ENCODE results near the gene MAPRE2.

The MAPRE2 gene

DNA sequence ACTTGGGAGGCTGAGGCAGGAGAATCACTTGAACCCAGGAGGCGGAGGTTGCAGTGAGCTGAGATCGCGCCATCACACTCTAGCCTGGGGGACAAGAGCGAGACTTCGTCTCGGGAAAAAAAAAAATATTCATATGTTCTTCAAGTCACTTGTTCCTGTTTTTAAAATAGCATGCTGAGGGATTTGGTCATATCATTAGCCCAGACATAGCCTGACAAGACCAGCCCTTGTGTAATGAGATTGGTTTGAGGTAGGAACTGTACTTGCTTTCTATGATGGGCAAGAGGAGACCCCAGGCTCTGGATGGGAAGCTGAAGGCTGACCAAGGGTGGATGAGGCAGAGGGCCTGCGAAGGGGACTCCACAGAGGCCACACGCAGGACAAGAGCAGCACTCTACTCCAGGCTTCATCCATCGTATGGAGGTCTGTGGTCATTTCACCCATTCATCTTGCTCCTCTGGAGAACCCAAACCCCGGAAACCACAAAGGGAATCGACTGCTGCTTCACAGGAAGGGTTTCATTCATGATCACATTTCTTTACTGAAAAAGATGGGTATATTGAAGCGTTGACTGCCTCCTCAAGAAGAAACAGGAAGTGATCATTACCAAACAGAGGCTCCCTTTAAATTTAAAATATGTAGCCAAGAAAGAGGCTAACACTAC lies 112.5 kb downstream of the MAPRE2 start:
- no CpG with 5 or more reads among the region's 12 CpGs for whole genome bisulfite sequencing, 2 donors (ENCODE audit: extremely low coverage in 2 of 2, insufficient read length in 2 of 2, insufficient replicate concordance in 1 of 2)
- H3K9ac ChIP-seq (ENCODE audit: low read depth, low read length, poor library complexity): no peak overlapping the region
- H3K9me3 ChIP-seq (replicated peaks in 1 of 2; ENCODE audit: control insufficient read depth in 2 of 2, insufficient read depth in 1 of 2, low read depth in 1 of 2, low read length in 2 of 2): no peaks in the 10 kb centered on the region
- no peak for DNase-seq (ENCODE audit: low spot score)
- H3K27ac ChIP-seq (replicated peaks; ENCODE audit: low read length): no peak overlapping the region
- H4K8ac ChIP-seq (ENCODE audit: low read depth, low read length): no peak overlapping the region
- no peaks in the 10 kb centered on the region for H3K79me1 ChIP-seq (ENCODE audit: low read depth, low read length)
- H3K14ac ChIP-seq (ENCODE audit: low read length): no peak overlapping the region
- H3K4me1 ChIP-seq (ENCODE audit: control insufficient read depth in 2 of 2, insufficient read depth in 1 of 2, low read depth in 1 of 2, low read length in 2 of 2): peaks cover 0 to 2% of the 10 kb centered on the region in 2 donors
- no peak overlapping the region for H3K4ac ChIP-seq (ENCODE audit: low read length)
- H4K91ac ChIP-seq (ENCODE audit: low read depth, low read length, poor library complexity): no peak overlapping the region
- no peaks in the 10 kb centered on the region for H3K36me3 ChIP-seq (replicated peaks in 1 of 2; ENCODE audit: control insufficient read depth in 2 of 2, insufficient read depth in 2 of 2, low read length in 2 of 2)
- H3K4me2 ChIP-seq (ENCODE audit: insufficient read depth, low read length, poor library complexity, severe bottlenecking): no peak overlapping the region
- no peak overlapping the region for H2BK12ac ChIP-seq (ENCODE audit: low read length)
- no peak overlapping the region for H2BK120ac ChIP-seq (ENCODE audit: low read depth, low read length)
- H3K18ac ChIP-seq (ENCODE audit: low read length): no peak overlapping the region
- no peak overlapping the region for H2AFZ ChIP-seq (ENCODE audit: low read length)
- H3K27me3 ChIP-seq (ENCODE audit: control insufficient read depth in 3 of 3, insufficient read depth in 3 of 3, low read depth in 1 of 3, low read length in 3 of 3): no peaks in the 10 kb centered on the region
- no peak overlapping the region for H3K4me3 ChIP-seq (ENCODE audit: low read length in 2 of 2)
- no peak overlapping the region for H2BK5ac ChIP-seq (ENCODE audit: low read length)
- H2AK5ac ChIP-seq (ENCODE audit: low read depth, low read length): no peak overlapping the region
- H2BK15ac ChIP-seq (ENCODE audit: low read length): no peak overlapping the region
- H3K23ac ChIP-seq (ENCODE audit: low read depth, low read length, poor library complexity): peak overlapping the region; percentile 5

DNA sequence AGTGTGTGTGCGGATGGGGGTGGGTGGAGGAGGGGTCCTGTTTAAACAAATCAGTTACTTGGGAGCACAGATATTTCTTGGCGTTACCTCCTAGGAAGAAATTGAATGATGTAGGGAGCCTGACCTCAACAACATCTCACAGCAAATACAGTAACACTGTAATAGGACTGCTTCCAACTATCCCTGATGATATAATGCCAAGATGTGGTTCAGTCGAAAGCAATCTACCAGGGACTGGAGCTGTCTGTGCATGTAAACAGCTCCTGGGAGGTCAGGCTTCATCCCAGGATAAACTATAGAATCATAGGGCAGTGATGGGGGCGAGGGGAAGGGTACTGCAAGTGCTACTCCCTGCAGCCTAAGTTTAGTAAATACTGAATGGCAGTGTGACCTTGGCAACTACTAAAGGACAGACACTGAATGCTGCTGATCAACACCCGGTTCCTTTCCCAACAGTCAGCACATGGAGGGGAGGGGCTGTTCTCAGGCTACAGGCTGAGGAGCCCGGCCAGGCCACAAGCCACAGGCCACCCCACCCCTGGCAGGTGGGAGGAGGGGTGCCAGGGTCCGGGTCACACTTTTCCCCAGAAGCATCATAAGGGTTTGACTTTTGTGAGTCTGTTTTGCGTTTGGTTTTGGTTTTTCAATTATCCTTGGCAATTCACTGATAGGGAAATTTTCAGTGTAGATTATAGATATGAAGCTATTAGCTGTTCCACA lies 114.3 kb downstream of the MAPRE2 start:
- no peak overlapping the region for H2AK5ac ChIP-seq (ENCODE audit: low read depth, low read length)
- no peak overlapping the region for H3K4me3 ChIP-seq (ENCODE audit: low read length in 2 of 2)
- H3K4me1 ChIP-seq (ENCODE audit: control insufficient read depth in 2 of 2, insufficient read depth in 1 of 2, low read depth in 1 of 2, low read length in 2 of 2): peaks cover 0 to 2% of the 10 kb centered on the region in 2 donors
- H3K27ac ChIP-seq (replicated peaks; ENCODE audit: low read length): no peak overlapping the region
- H3K9ac ChIP-seq (ENCODE audit: low read depth, low read length, poor library complexity): no peak overlapping the region
- WGBS, 2 donors (ENCODE audit: extremely low coverage in 2 of 2, insufficient read length in 2 of 2, insufficient replicate concordance in 1 of 2): no CpG with 5 or more reads among the region's 8 CpGs
- H3K9me3 ChIP-seq (replicated peaks in 1 of 2; ENCODE audit: control insufficient read depth in 2 of 2, insufficient read depth in 1 of 2, low read depth in 1 of 2, low read length in 2 of 2): no peaks in the 10 kb centered on the region
- no peak overlapping the region for H3K23ac ChIP-seq (ENCODE audit: low read depth, low read length, poor library complexity)
- no peaks in the 10 kb centered on the region for H3K36me3 ChIP-seq (replicated peaks in 1 of 2; ENCODE audit: control insufficient read depth in 2 of 2, insufficient read depth in 2 of 2, low read length in 2 of 2)
- DNase-seq (ENCODE audit: low spot score): no peak
- no peak overlapping the region for H3K18ac ChIP-seq (ENCODE audit: low read length)
- no peak overlapping the region for H3K4me2 ChIP-seq (ENCODE audit: insufficient read depth, low read length, poor library complexity, severe bottlenecking)
- no peak overlapping the region for H3K4ac ChIP-seq (ENCODE audit: low read length)
- H2BK12ac ChIP-seq (ENCODE audit: low read length): no peak overlapping the region
- H2BK15ac ChIP-seq (ENCODE audit: low read length): no peak overlapping the region
- no peak overlapping the region for H4K91ac ChIP-seq (ENCODE audit: low read depth, low read length, poor library complexity)
- no peak overlapping the region for H2BK120ac ChIP-seq (ENCODE audit: low read depth, low read length)
- no peaks in the 10 kb centered on the region for H3K27me3 ChIP-seq (ENCODE audit: control insufficient read depth in 3 of 3, insufficient read depth in 3 of 3, low read depth in 1 of 3, low read length in 3 of 3)
- H2BK5ac ChIP-seq (ENCODE audit: low read length): no peak overlapping the region
- no peak overlapping the region for H4K8ac ChIP-seq (ENCODE audit: low read depth, low read length)
- H2AFZ ChIP-seq (ENCODE audit: low read length): peak overlapping the region; percentile 42
- no peaks in the 10 kb centered on the region for H3K79me1 ChIP-seq (ENCODE audit: low read depth, low read length)
- no peak overlapping the region for H3K14ac ChIP-seq (ENCODE audit: low read length)

GRCh38 chr18:35157181-35157580 lies 116.0 kb downstream of the MAPRE2 start:
- no peaks in the 10 kb centered on the region for H3K9me3 ChIP-seq (replicated peaks in 1 of 2; ENCODE audit: control insufficient read depth in 2 of 2, insufficient read depth in 1 of 2, low read depth in 1 of 2, low read length in 2 of 2)
- no peak overlapping the region for H2BK120ac ChIP-seq (ENCODE audit: low read depth, low read length)
- no peak overlapping the region for H3K4me2 ChIP-seq (ENCODE audit: insufficient read depth, low read length, poor library complexity, severe bottlenecking)
- peaks cover 0 to 2% of the 10 kb centered on the region in 2 donors for H3K4me1 ChIP-seq (ENCODE audit: control insufficient read depth in 2 of 2, insufficient read depth in 1 of 2, low read depth in 1 of 2, low read length in 2 of 2)
- H3K14ac ChIP-seq (ENCODE audit: low read length): no peak overlapping the region
- no peak overlapping the region for H2BK5ac ChIP-seq (ENCODE audit: low read length)
- no peak overlapping the region for H3K23ac ChIP-seq (ENCODE audit: low read depth, low read length, poor library complexity)
- no peak for DNase-seq (ENCODE audit: low spot score)
- H2BK12ac ChIP-seq (ENCODE audit: low read length): no peak overlapping the region
- no peak overlapping the region for H3K9ac ChIP-seq (ENCODE audit: low read depth, low read length, poor library complexity)
- H3K4me3 ChIP-seq (ENCODE audit: low read length in 2 of 2): no peak overlapping the region
- H2BK15ac ChIP-seq (ENCODE audit: low read length): no peak overlapping the region
- no peak overlapping the region for H4K8ac ChIP-seq (ENCODE audit: low read depth, low read length)
- no peak overlapping the region for H4K91ac ChIP-seq (ENCODE audit: low read depth, low read length, poor library complexity)
- no peak overlapping the region for H2AFZ ChIP-seq (ENCODE audit: low read length)
- no CpG with 5 or more reads among the region's 4 CpGs for WGBS, 2 donors (ENCODE audit: extremely low coverage in 2 of 2, insufficient read length in 2 of 2, insufficient replicate concordance in 1 of 2)
- no peak overlapping the region for H2AK5ac ChIP-seq (ENCODE audit: low read depth, low read length)
- no peaks in the 10 kb centered on the region for H3K27me3 ChIP-seq (ENCODE audit: control insufficient read depth in 3 of 3, insufficient read depth in 3 of 3, low read depth in 1 of 3, low read length in 3 of 3)
- H3K18ac ChIP-seq (ENCODE audit: low read length): no peak overlapping the region
- H3K27ac ChIP-seq (replicated peaks; ENCODE audit: low read length): no peak overlapping the region
- no peaks in the 10 kb centered on the region for H3K79me1 ChIP-seq (ENCODE audit: low read depth, low read length)
- no peaks in the 10 kb centered on the region for H3K36me3 ChIP-seq (replicated peaks in 1 of 2; ENCODE audit: control insufficient read depth in 2 of 2, insufficient read depth in 2 of 2, low read length in 2 of 2)
- no peak overlapping the region for H3K4ac ChIP-seq (ENCODE audit: low read length)

DNA sequence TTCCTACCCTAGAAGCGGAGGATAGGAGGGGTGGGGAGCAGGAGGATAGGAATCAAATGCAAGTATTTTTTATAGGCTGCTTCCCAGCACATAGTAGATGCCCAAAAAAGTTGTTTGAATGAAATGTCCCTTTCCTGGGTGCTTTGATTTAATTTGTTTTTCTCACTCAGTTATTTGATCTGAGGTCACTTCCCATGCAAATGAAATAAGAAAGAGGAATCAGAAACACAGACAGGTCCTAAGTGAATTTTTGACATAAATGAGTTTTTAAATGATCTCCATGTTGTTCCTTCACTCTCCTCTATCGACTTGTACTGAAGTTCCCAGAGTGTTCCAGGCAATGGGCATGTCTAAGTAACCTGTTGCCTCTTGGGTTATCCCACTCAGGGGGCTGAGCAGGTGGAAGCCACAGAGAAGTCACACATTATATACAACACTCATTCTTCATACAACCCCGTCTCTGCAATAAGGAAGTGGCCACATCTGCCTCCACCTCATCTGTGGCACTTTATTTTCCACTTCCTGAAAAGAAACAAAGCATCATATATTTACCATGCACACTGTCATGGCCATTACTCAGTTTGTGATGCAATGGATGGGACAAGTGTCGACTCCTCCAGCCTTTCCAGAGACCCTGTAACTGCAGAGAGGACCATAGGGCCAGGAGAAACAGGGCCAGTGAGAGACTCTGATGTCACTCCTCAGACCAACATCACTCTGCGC lies 117.7 kb downstream of the MAPRE2 start:
- H3K4me2 ChIP-seq (ENCODE audit: insufficient read depth, low read length, poor library complexity, severe bottlenecking): no peak overlapping the region
- H3K4me1 ChIP-seq (ENCODE audit: control insufficient read depth in 2 of 2, insufficient read depth in 1 of 2, low read depth in 1 of 2, low read length in 2 of 2): peaks cover 0 to 2% of the 10 kb centered on the region in 2 donors
- no peaks in the 10 kb centered on the region for H3K27me3 ChIP-seq (ENCODE audit: control insufficient read depth in 3 of 3, insufficient read depth in 3 of 3, low read depth in 1 of 3, low read length in 3 of 3)
- H4K91ac ChIP-seq (ENCODE audit: low read depth, low read length, poor library complexity): no peak overlapping the region
- H3K23ac ChIP-seq (ENCODE audit: low read depth, low read length, poor library complexity): no peak overlapping the region
- no peak overlapping the region for H2AFZ ChIP-seq (ENCODE audit: low read length)
- H2BK5ac ChIP-seq (ENCODE audit: low read length): no peak overlapping the region
- no peak overlapping the region for H3K27ac ChIP-seq (replicated peaks; ENCODE audit: low read length)
- no peak overlapping the region for H2BK12ac ChIP-seq (ENCODE audit: low read length)
- no peaks in the 10 kb centered on the region for H3K79me1 ChIP-seq (ENCODE audit: low read depth, low read length)
- H3K9me3 ChIP-seq (replicated peaks in 1 of 2; ENCODE audit: control insufficient read depth in 2 of 2, insufficient read depth in 1 of 2, low read depth in 1 of 2, low read length in 2 of 2): no peaks in the 10 kb centered on the region
- H2BK15ac ChIP-seq (ENCODE audit: low read length): no peak overlapping the region
- H4K8ac ChIP-seq (ENCODE audit: low read depth, low read length): peak overlapping the region; percentile 9
- H2BK120ac ChIP-seq (ENCODE audit: low read depth, low read length): no peak overlapping the region
- DNase-seq (ENCODE audit: low spot score): no peak
- H3K36me3 ChIP-seq (replicated peaks in 1 of 2; ENCODE audit: control insufficient read depth in 2 of 2, insufficient read depth in 2 of 2, low read length in 2 of 2): no peaks in the 10 kb centered on the region
- H3K4ac ChIP-seq (ENCODE audit: low read length): no peak overlapping the region
- no peak overlapping the region for H3K14ac ChIP-seq (ENCODE audit: low read length)
- WGBS, 2 donors (ENCODE audit: extremely low coverage in 2 of 2, insufficient read length in 2 of 2, insufficient replicate concordance in 1 of 2): no CpG with 5 or more reads among the region's 5 CpGs
- no peak overlapping the region for H3K4me3 ChIP-seq (ENCODE audit: low read length in 2 of 2)
- H2AK5ac ChIP-seq (ENCODE audit: low read depth, low read length): no peak overlapping the region
- H3K9ac ChIP-seq (ENCODE audit: low read depth, low read length, poor library complexity): no peak overlapping the region
- no peak overlapping the region for H3K18ac ChIP-seq (ENCODE audit: low read length)
